ENCODE data around the gene RAB11B. TPM values are rescaled to one million over a fixed set of nuclear protein-coding genes. Genes with fewer than 3 reads are reported as not detected.
A peak's percentile ranks its signal among the peaks of the same experiment; 100 is the strongest.

RAB11B gene
- total and polyA plus RNA-seq, 2 of the 13 experiments (the other 11 are each of a cell fraction or from before 2014, with no cell fraction given), result 6.0 to 28.4 TPM

- BruUV-seq (replicated peaks), result no TSS peak
- Histone ChIP-seq H3K9me3 (ENCODE audit: low read length) (no peaks in the 10 kb centered on the region), H3K27me3 (ENCODE audit: control insufficient read depth in 1 of 2, insufficient read depth in 2 of 2, low read length in 2 of 2) (peaks cover 0 to 3% of the 10 kb centered on the region in 2 experiments; a peak in 1 of 5 replicates), H3K4me2 (ENCODE audit: low read depth, low read length) (no peak overlapping the region), H4K20me1 (ENCODE audit: insufficient read depth, low read length) (no peaks in the 10 kb centered on the region), H3K4me1 (ENCODE audit: insufficient read depth, low read length) (peaks cover 78% of the 10 kb centered on the region), H3K27ac (ENCODE audit: extremely low read length, insufficient read depth, low read length) (no peak overlapping the region), H3K79me2 (ENCODE audit: insufficient read depth, low read length) (no peaks in the 10 kb centered on the region), H3K36me3 (replicated peaks in 1 of 2; ENCODE audit: control insufficient read depth in 1 of 2, insufficient read depth in 2 of 2, low read length in 2 of 2) (no peaks in the 10 kb centered on the region), H3K4me3 (replicated peaks in 1 of 3; ENCODE audit: insufficient read depth in 1 of 3, low read depth in 2 of 3, low read length in 3 of 3) (no peak overlapping the region), H2AFZ (ENCODE audit: low read length) (no peak overlapping the region), H3K9ac (ENCODE audit: insufficient read depth, low read depth, low read length) (no peak overlapping the region)
- no peak for DNase-seq (ENCODE audit: low spot score)
- POLR2A ChIA-PET, result interaction anchor here (0.9 to 2.6 kb wide), 2 partner anchors 15 to 18 kb away, joined by 3 to 8 read pairs; no protein-coding TSS in a partner anchor
- in situ Hi-C loops (cut with HindIII; ENCODE audit: extremely low pct_ligation_motif_present, low pct_unique_long_range_greater_than_20kb) (no loop called here), intact Hi-C loops (cut with micrococcal nuclease; ENCODE audit: unreplicated experiment) (loop anchor here (10.0 kb wide), 1 partner anchor 86 kb away; the partner anchor contains the start of gene HNRNPM)
- TF ChIP-seq ZNF770 (CRISPR knock-in tag; IDR thresholded peaks at IDR 0.05) (peak; percentile 26; the same call in 1 of the 2 replicates), ZNF207 (IDR thresholded peaks at IDR 0.05; ENCODE audit: borderline replicate concordance) (no peak)
- WGBS (ENCODE audit: low lambda C conversion rate), result 86% methylated on average over 6 of the region's 6 CpGs
- no peak for ATAC-seq
- CTCF ChIA-PET (ENCODE audit: low intra/inter-chr PET ratio, low total read pairs), result no interaction called here
- FAIRE-seq, result no peak
Observed at GRCh38 chr19:8358948-8359347, 31.2 kb upstream of the RAB11B start.

GRCh38 chr19:8360196-8360595, 30.0 kb upstream of the RAB11B start:
- ChIA-PET CTCF (ENCODE audit: low intra/inter-chr PET ratio, low total read pairs) (no interaction called here), POLR2A (interaction anchor here (0.7 kb wide), 1 partner anchor 31 kb away, joined by 3 read pairs; no protein-coding TSS in a partner anchor)
- intact Hi-C loops (cut with micrococcal nuclease; ENCODE audit: unreplicated experiment), result no loop called here
- H3K4me2 ChIP-seq (ENCODE audit: low read depth, low read length), result no peak overlapping the region
- no peak overlapping the region for H3K4me3 ChIP-seq (replicated peaks in 1 of 3; ENCODE audit: insufficient read depth in 1 of 3, low read depth in 2 of 3, low read length in 3 of 3)
- no peaks in the 10 kb centered on the region for H4K20me1 ChIP-seq (ENCODE audit: insufficient read depth, low read length)
- BruUV-seq (replicated peaks), result no TSS peak
- 65% methylated on average over 6 of the region's 8 CpGs for WGBS (ENCODE audit: low lambda C conversion rate)
- H3K27me3 ChIP-seq (ENCODE audit: control insufficient read depth in 1 of 2, insufficient read depth in 2 of 2, low read length in 2 of 2), result peaks cover 0 to 3% of the 10 kb centered on the region in 2 experiments; a peak in 1 of 5 replicates
- no peak overlapping the region for H2AFZ ChIP-seq (ENCODE audit: low read length)
- no peaks in the 10 kb centered on the region for H3K36me3 ChIP-seq (replicated peaks in 1 of 2; ENCODE audit: control insufficient read depth in 1 of 2, insufficient read depth in 2 of 2, low read length in 2 of 2)
- H3K27ac ChIP-seq (ENCODE audit: extremely low read length, insufficient read depth, low read length), result no peak overlapping the region
- no peaks in the 10 kb centered on the region for H3K79me2 ChIP-seq (ENCODE audit: insufficient read depth, low read length)
- H3K9me3 ChIP-seq (ENCODE audit: low read length), result no peaks in the 10 kb centered on the region
- FAIRE-seq (no peak), DNase-seq (ENCODE audit: low spot score) (no peak), ATAC-seq (no peak)
- H3K9ac ChIP-seq (ENCODE audit: insufficient read depth, low read depth, low read length), result no peak overlapping the region
- TF ChIP-seq RARA (CRISPR knock-in tag; IDR thresholded peaks at IDR 0.05), result 0 out of 2 replicates have a peak, but pooled peaks have one; percentile 20
- TF ChIP-seq SMAD3 (CRISPR knock-in tag; IDR thresholded peaks at IDR 0.05), result no peak
- TF ChIP-seq MED1 (CRISPR knock-in tag; IDR thresholded peaks at IDR 0.05), result no peak
- peak; percentile 29; the same call in 1 of the 2 replicates for TF ChIP-seq ZMYM2 (CRISPR knock-in tag; IDR thresholded peaks at IDR 0.05)
- TF ChIP-seq LCORL (IDR thresholded peaks at IDR 0.05), result peak; percentile 49; the same call in 1 of the 2 replicates
- TF ChIP-seq LCORL (CRISPR knock-in tag; IDR thresholded peaks at IDR 0.05), result peak; percentile 46; the same call in 1 of the 2 replicates
- peak; percentile 23; the same call in 1 of the 2 replicates for TF ChIP-seq ZMYM3 (CRISPR knock-in tag; IDR thresholded peaks at IDR 0.05)
- in situ Hi-C loops (cut with HindIII; ENCODE audit: extremely low pct_ligation_motif_present, low pct_unique_long_range_greater_than_20kb), result no loop called here
- H3K4me1 ChIP-seq (ENCODE audit: insufficient read depth, low read length), result peaks cover 66% of the 10 kb centered on the region
